H1 (cell line): ENCODE measurements around the gene ASF1B. TPM values are rescaled to one million over a fixed set of nuclear protein-coding genes. Genes with fewer than 3 reads are reported as not detected.

Source experiments
- ATF2 ChIP-seq: IDR thresholded peaks from 2 replicates; pipeline ENCODE4 v1.6.1; 2012; ENCODE audit warnings: low read length, inconsistent platforms
- BACH1 ChIP-seq: IDR thresholded peaks from 2 replicates; pipeline ENCODE4 v1.6.1; 2012; ENCODE audit warnings: low read length, improper control_type of control experiment
- BCL11A ChIP-seq, 2 experiments: IDR thresholded peaks; one replicate each; pipeline ENCODE4 v1.6.1; 2011; ENCODE audit warnings: low read depth in 2 of 2, low read length in 2 of 2, mild to moderate bottlenecking in 2 of 2
- CEBPB ChIP-seq: IDR thresholded peaks from 2 replicates; pipeline ENCODE4 v1.6.1; 2012; ENCODE audit warnings: low read depth, low read length
- CHD2 ChIP-seq: IDR thresholded peaks from 2 replicates; pipeline ENCODE4 v1.6.1; 2012; ENCODE audit warnings: low read length, improper control_type of control experiment
- CTCF ChIP-seq, 3 experiments: IDR thresholded peaks; 1 replicate in 2 of 3; 2 replicates in 1 of 3; pipeline versions ENCODE4 v1.5.1 to v1.6.1; 2011; ENCODE audit warnings: low read length in 3 of 3, mild to moderate bottlenecking in 3 of 3, inconsistent platforms in 2 of 3, low read depth in 1 of 3, moderate library complexity in 1 of 3; ENCODE audit not compliant: insufficient read depth in 1 of 3; ENCODE audit errors: control extremely low read depth in 1 of 3
- EZH2 ChIP-seq: fragments of 200-600 bp; sonication (generic); IDR thresholded peaks from 2 replicates; pipeline ENCODE4 v1.7.1; 2012; ENCODE audit warnings: low read depth, mild to moderate bottlenecking, moderate library complexity, low read length, inconsistent platforms; ENCODE audit not compliant: severe bottlenecking
- HDAC2 ChIP-seq, 2 experiments: fragments of 300-600 bp in 1 of 2; sonication (generic) in 1 of 2; IDR thresholded peaks; 2 replicates each; pipeline ENCODE4 v1.6.1; 2011 to 2012; ENCODE audit warnings: low read depth in 2 of 2, low read length in 2 of 2, mild to moderate bottlenecking in 2 of 2, moderate library complexity in 2 of 2, borderline replicate concordance in 1 of 2, inconsistent platforms in 1 of 2
- JUN ChIP-seq: IDR thresholded peaks from 2 replicates; pipeline ENCODE4 v1.6.1; 2011; ENCODE audit warnings: low read depth, mild to moderate bottlenecking, improper control_type of control experiment, low read length
- KDM4A ChIP-seq: IDR thresholded peaks from one replicate; pipeline ENCODE4 v1.7.1; 2012; ENCODE audit warnings: low read depth, mild to moderate bottlenecking, moderate library complexity, low read length, inconsistent platforms; ENCODE audit not compliant: severe bottlenecking
- NANOG ChIP-seq: IDR thresholded peaks from 2 replicates; pipeline ENCODE4 v1.6.1; 2011; ENCODE audit warnings: low read length, low read depth, mild to moderate bottlenecking, inconsistent platforms; ENCODE audit not compliant: insufficient read depth, poor library complexity, severe bottlenecking
- PHF8 ChIP-seq: fragments of 200-600 bp; sonication (generic); conservative IDR thresholded peaks from 2 replicates; pipeline ENCODE4 v1.7.1; 2012; ENCODE audit warnings: low read depth, mild to moderate bottlenecking, inconsistent platforms, low read length, moderate library complexity
- POLR2A ChIP-seq, 2 experiments: IDR thresholded peaks; 1 replicate in 1 of 2; 2 replicates in 1 of 2; pipeline ENCODE4 v1.6.1; 2011; ENCODE audit warnings: low read depth in 2 of 2, low read length in 2 of 2, mild to moderate bottlenecking in 2 of 2; ENCODE audit errors: control extremely low read depth in 1 of 2
- RBBP5 ChIP-seq: IDR thresholded peaks from 2 replicates; pipeline ENCODE4 v1.7.1; 2012; ENCODE audit warnings: low read depth, mild to moderate bottlenecking, inconsistent platforms, low read length, moderate library complexity, borderline replicate concordance
- RXRA ChIP-seq: IDR thresholded peaks from 2 replicates; pipeline ENCODE4 v1.6.1; 2011; ENCODE audit warnings: low read depth, mild to moderate bottlenecking, low read length, moderate library complexity; ENCODE audit not compliant: insufficient read depth
- TAF1 ChIP-seq: IDR thresholded peaks from 2 replicates; pipeline ENCODE4 v1.6.1; 2011; ENCODE audit warnings: mild to moderate bottlenecking, low read depth, low read length
- TCF12 ChIP-seq: IDR thresholded peaks from 2 replicates; pipeline ENCODE4 v1.6.1; 2011; ENCODE audit warnings: low read depth, mild to moderate bottlenecking, low read length
- TEAD4 ChIP-seq: IDR thresholded peaks from 2 replicates; pipeline ENCODE4 v1.6.1; 2012; ENCODE audit warnings: low read depth, low read length, inconsistent platforms, mixed read lengths
- USF2 ChIP-seq: IDR thresholded peaks from 2 replicates; pipeline ENCODE4 v1.6.1; 2011; ENCODE audit warnings: low read length, improper control_type of control experiment
- polyA plus RNA-seq, 7 experiments: library from polyadenylated mRNA; depleted of rRNA in 3 of 7; stranded (reverse) in 5 of 7; unstranded in 2 of 7; fragments of >200 nt in 5 of 7; fragments of 200-250 nt in 2 of 7; gene quantifications; 1 replicate in 5 of 7; 2 replicates in 1 of 7; 4 replicates in 1 of 7; pipeline versions ENCODE4 v1.2.1 to v1.2.3, GENCODE V29; 2011 to 2013; ENCODE audit warnings: missing spikeins in 2 of 7, mixed read lengths in 2 of 7
- total RNA-seq: library from RNA; stranded (reverse); fragmentation: NEBNext Ultra II Directional; extraction: Animal tissue kit (Norgen Biotek cat#: 25700); gene quantifications from 2 replicates; pipeline ENCODE4 v1.2.1, GENCODE V29; 2021

The ASF1B gene
- total and polyA plus RNA-seq, 2 of the 8 experiments (the other 6 are each of a cell fraction or from before 2014, with no cell fraction given): 32.6 to 59.2 TPM

GRCh38 chr19:14091081-14091812 lies 45.1 kb downstream of the ASF1B start (continued):
- TF ChIP-seq JUN (no peak), EZH2 (no peak), RXRA (no peak), ATF2 (no peak), CTCF (IDR thresholded peaks at IDR 0.05; ENCODE audit: control extremely low read depth in 1 of 3, insufficient read depth in 1 of 3, low read depth in 1 of 3, low read length in 3 of 3) (no peak), RBBP5 (0 out of 2 replicates have a peak, but pooled peaks have one; percentile 65), CHD2 (no peak), CEBPB (no peak), TCF12 (no peak), BCL11A (IDR thresholded peaks at IDR 0.05; ENCODE audit: low read depth in 2 of 2, low read length in 2 of 2) (no peak), TEAD4 (peak; percentile 28; the same call in 1 of the 2 replicates), KDM4A (peak; percentile 90), NANOG (no peak), BACH1 (no peak), TAF1 (no peak), USF2 (no peak), HDAC2 (IDR thresholded peaks at IDR 0.05; ENCODE audit: borderline replicate concordance in 1 of 2, low read depth in 2 of 2, low read length in 2 of 2) (peak in 1 of 2 experiments; percentile 64; a peak in 1 of 4 replicates), PHF8 (0 out of 2 replicates have a peak, but pooled peaks have one; percentile 33), POLR2A (IDR thresholded peaks at IDR 0.05; ENCODE audit: control extremely low read depth in 1 of 2, low read depth in 2 of 2, low read length in 2 of 2) (no peak)
